ENCODE measurements around the gene AIFM3.
"Not testable (repeated sequence)": the region's sequence is repeated elsewhere in the genome, so short reads cannot be mapped to it uniquely, and the experiment has no call there.

AIFM3 gene

GRCh38 chr22:20940186-20940651, 26.8 kb upstream of the AIFM3 start:
- H3K27ac Mint-ChIP-seq, result no peak overlapping the region
- peaks cover 73% of the 10 kb centered on the region for H3K36me3 Mint-ChIP-seq (ENCODE audit: low read depth)
- TF ChIP-seq CTCF (IDR thresholded peaks at IDR 0.05), result no peak
- H3K4me1 Mint-ChIP-seq, result peaks cover 29% of the 10 kb centered on the region
- H3K4me3 Mint-ChIP-seq, result no peak overlapping the region
- no peaks in the 10 kb centered on the region for H3K27me3 Mint-ChIP-seq (ENCODE audit: low read depth, poor library complexity)
- H3K9me3 Mint-ChIP-seq, result no peaks in the 10 kb centered on the region
- no peak for DNase-seq

- Mint-ChIP-seq H3K27me3 (ENCODE audit: low read depth, poor library complexity) (no peaks in the 10 kb centered on the region), H3K36me3 (ENCODE audit: low read depth) (peaks cover 74% of the 10 kb centered on the region), H3K4me1 (peaks cover 29% of the 10 kb centered on the region), H3K9me3 (no peaks in the 10 kb centered on the region), H3K27ac (no peak overlapping the region), H3K4me3 (no peak overlapping the region)
- no peak for TF ChIP-seq CTCF (IDR thresholded peaks at IDR 0.05)
- DNase-seq, result no peak
Measured at GRCh38 chr22:20940904-20941385, 26.1 kb upstream of the AIFM3 start.

- Mint-ChIP-seq H3K4me1 (peaks cover 24% of the 10 kb centered on the region), H3K36me3 (ENCODE audit: low read depth) (peaks cover 72% of the 10 kb centered on the region)
- H3K9me3 Mint-ChIP-seq; H3K27me3 Mint-ChIP-seq (ENCODE audit: low read depth, poor library complexity); DNase-seq; H3K4me3 Mint-ChIP-seq; H3K27ac Mint-ChIP-seq: not testable (repeated sequence)
Measured at GRCh38 chr22:20942203-20942902, 24.7 kb upstream of the AIFM3 start.

GRCh38 chr22:20943104-20943933, 23.7 kb upstream of the AIFM3 start:
- peaks cover 69% of the 10 kb centered on the region for H3K36me3 Mint-ChIP-seq (ENCODE audit: low read depth)
- no peaks in the 10 kb centered on the region for H3K27me3 Mint-ChIP-seq (ENCODE audit: low read depth, poor library complexity)
- DNase-seq, result no peak
- H3K4me3 Mint-ChIP-seq, result no peak overlapping the region
- H3K4me1 Mint-ChIP-seq, result peaks cover 22% of the 10 kb centered on the region
- no peaks in the 10 kb centered on the region for H3K9me3 Mint-ChIP-seq
- peak overlapping the region; percentile 32 for H3K27ac Mint-ChIP-seq
- no peak for TF ChIP-seq CTCF (IDR thresholded peaks at IDR 0.05)

GRCh38 chr22:20944042-20944441, 23.0 kb upstream of the AIFM3 start:
- no peak for DNase-seq
- H3K36me3 Mint-ChIP-seq (ENCODE audit: low read depth), result peaks cover 63% of the 10 kb centered on the region
- no peak for TF ChIP-seq CTCF (IDR thresholded peaks at IDR 0.05)
- H3K4me3 Mint-ChIP-seq, result no peak overlapping the region
- H3K27ac Mint-ChIP-seq, result no peak overlapping the region
- H3K4me1 Mint-ChIP-seq, result peaks cover 17% of the 10 kb centered on the region
- H3K9me3 Mint-ChIP-seq, result no peaks in the 10 kb centered on the region
- H3K27me3 Mint-ChIP-seq (ENCODE audit: low read depth, poor library complexity), result no peaks in the 10 kb centered on the region

GRCh38 chr22:20945578-20945934, 21.5 kb upstream of the AIFM3 start:
- no peak for DNase-seq
- no peaks in the 10 kb centered on the region for H3K9me3 Mint-ChIP-seq
- peaks cover 20% of the 10 kb centered on the region for H3K4me1 Mint-ChIP-seq
- H3K27ac Mint-ChIP-seq, result no peak overlapping the region
- no peaks in the 10 kb centered on the region for H3K27me3 Mint-ChIP-seq (ENCODE audit: low read depth, poor library complexity)
- H3K4me3 Mint-ChIP-seq, result no peak overlapping the region
- TF ChIP-seq CTCF (IDR thresholded peaks at IDR 0.05), result no peak
- H3K36me3 Mint-ChIP-seq (ENCODE audit: low read depth), result peaks cover 70% of the 10 kb centered on the region
